Umbilical cord (tissue), 2 donors: ENCODE data around the gene PNPLA7. TPM values are rescaled to one million over a fixed set of nuclear protein-coding genes. Genes with fewer than 3 reads are reported as not detected.
A peak's percentile ranks its signal among the peaks of the same experiment; 100 is the strongest.
"Not testable (repeated sequence)": the region's sequence is repeated elsewhere in the genome, so short reads cannot be mapped to it uniquely, and the experiment has no call there.

Experiments used
- DNase-seq: peaks from one replicate; pipeline ENCODE4 v3.0.0-alpha.2; 2015; ENCODE audit warnings: low spot score
- total RNA-seq: library from RNA; depleted of rRNA; stranded (reverse); fragments of >200 nt; gene quantifications from one replicate; pipeline ENCODE4 v1.2.3, GENCODE V29; 2014; ENCODE audit warnings: low replicate concordance; ENCODE audit not compliant: insufficient read depth

PNPLA7 gene
- total RNA-seq, 1 donor from 2014 or later, result 4.3 TPM

- no peak for DNase-seq
Measured at GRCh38 chr9:137480686-137481683, 69.2 kb downstream of the PNPLA7 start.

GRCh38 chr9:137479892-137480685, 70.1 kb downstream of the PNPLA7 start:
- DNase-seq, result no peak

- DNase-seq, result peak; percentile 32
Measured at GRCh38 chr9:137478962-137479861, 71.0 kb downstream of the PNPLA7 start.

GRCh38 chr9:137478613-137478961, 71.6 kb downstream of the PNPLA7 start:
- no peak for DNase-seq

- no peak for DNase-seq
Measured at GRCh38 chr9:137477778-137478612, 72.2 kb downstream of the PNPLA7 start.

- DNase-seq, result no peak
Measured at GRCh38 chr9:137476856-137477255, 73.3 kb downstream of the PNPLA7 start.

GRCh38 chr9:137475666-137476065, 74.5 kb downstream of the PNPLA7 start:
- no peak for DNase-seq

GRCh38 chr9:137474271-137474670, 75.9 kb downstream of the PNPLA7 start:
- no peak for DNase-seq

- no peak for DNase-seq
Measured at GRCh38 chr9:137470785-137471184, 79.4 kb downstream of the PNPLA7 start.

GRCh38 chr9:137467896-137468295, 82.3 kb downstream of the PNPLA7 start:
- DNase-seq, result no peak

GRCh38 chr9:137467161-137467581, 83.0 kb downstream of the PNPLA7 start:
- no peak for DNase-seq

GRCh38 chr9:137466389-137467085, 83.7 kb downstream of the PNPLA7 start:
- DNase-seq, result not testable (repeated sequence)

GRCh38 chr9:137465720-137466388, 84.3 kb downstream of the PNPLA7 start:
- no peak for DNase-seq

GRCh38 chr9:137465000-137465719, 85.0 kb downstream of the PNPLA7 start:
- no peak for DNase-seq

GRCh38 chr9:137464291-137464999, 85.8 kb downstream of the PNPLA7 start:
- no peak for DNase-seq

GRCh38 chr9:137463931-137464290, 86.3 kb downstream of the PNPLA7 start:
- DNase-seq, result no peak

GRCh38 chr9:137462986-137463930, 86.9 kb downstream of the PNPLA7 start:
- DNase-seq, result no peak
